ENCODE data around the gene RELT. TPM values are rescaled to one million over a fixed set of nuclear protein-coding genes. Genes with fewer than 3 reads are reported as not detected.

The RELT gene
- total RNA-seq, 1 experiment from 2014 or later = 13.8 TPM

DNA sequence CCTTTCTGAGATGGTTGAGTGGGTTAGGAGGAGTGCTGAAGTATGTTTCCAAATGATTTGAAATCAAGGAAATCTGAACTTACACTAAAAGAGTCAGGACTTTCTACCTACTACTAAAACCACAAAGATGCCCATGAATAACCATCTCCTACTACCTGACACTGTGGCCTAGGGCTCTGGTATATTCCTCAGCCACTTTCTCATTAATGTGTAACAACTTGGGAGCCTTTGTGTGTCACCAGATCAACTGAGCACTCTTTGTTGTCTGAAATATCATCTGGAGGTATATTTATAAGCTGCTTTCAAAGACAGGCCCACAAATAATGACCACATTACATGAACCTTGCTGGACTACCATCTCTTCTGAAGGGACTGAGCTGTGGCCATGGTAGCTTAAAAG is 43.9 kb downstream of the RELT start:
- no peaks in the 10 kb centered on the region for H3K9me3 ChIP-seq (ENCODE audit: control insufficient read depth in 1 of 2, insufficient read depth in 1 of 2, low read depth in 1 of 2, low read length in 2 of 2)
- RAD21 ChIA-PET (ENCODE audit: low non-redundant PET in 1 of 2, low total read pairs in 2 of 2, uncharacterized antibody in 2 of 2, unreplicated experiment in 2 of 2) = no interaction called here
- CTCF ChIA-PET = no interaction called here

More for the DNA sequence above, 43.9 kb downstream of the RELT start:
- no peak for ATAC-seq
- Histone ChIP-seq H3K9me2 (ENCODE audit: insufficient read depth) (no peaks in the 10 kb centered on the region), H3K36me3 (ENCODE audit: control insufficient read depth in 1 of 2, insufficient read depth in 2 of 2, low read length in 2 of 2) (no peaks in the 10 kb centered on the region), H3K4me2 (ENCODE audit: low read length) (no peak overlapping the region), H3K79me2 (ENCODE audit: insufficient read depth, low read length) (no peaks in the 10 kb centered on the region), H3K27me3 (ENCODE audit: insufficient read depth, low read length) (no peaks in the 10 kb centered on the region), H3K9ac (ENCODE audit: low read length) (no peak overlapping the region), H4K20me1 (ENCODE audit: insufficient read depth) (no peaks in the 10 kb centered on the region), H3K4me3 (replicated peaks in 1 of 2; ENCODE audit: low read depth in 1 of 2, low read length in 2 of 2) (no peak overlapping the region), H3K4me1 (ENCODE audit: control insufficient read depth in 1 of 2, insufficient read depth in 2 of 2, low read length in 2 of 2) (peaks cover 0 to 4% of the 10 kb centered on the region in 2 experiments; a peak in 1 of 4 replicates), H2AFZ (ENCODE audit: low read depth, low read length, poor library complexity, severe bottlenecking) (no peak overlapping the region), H3K27ac (ENCODE audit: low read depth, low read length) (no peak overlapping the region)
- TF ChIP-seq YY1 (IDR thresholded peaks at IDR 0.05; ENCODE audit: extremely low read depth, insufficient replicate concordance, low read depth, low read length) (no peak), CTCF (IDR thresholded peaks at IDR 0.05 in 2 of 3, conservative IDR thresholded peaks at IDR 0.05 in 1 of 3; ENCODE audit: borderline replicate concordance in 1 of 3, insufficient read depth in 1 of 3, low read depth in 2 of 3, low read length in 2 of 3) (no peak), FOSL1 (IDR thresholded peaks at IDR 0.05; ENCODE audit: low read depth) (no peak)
- TF ChIP-seq, protein P1, sequence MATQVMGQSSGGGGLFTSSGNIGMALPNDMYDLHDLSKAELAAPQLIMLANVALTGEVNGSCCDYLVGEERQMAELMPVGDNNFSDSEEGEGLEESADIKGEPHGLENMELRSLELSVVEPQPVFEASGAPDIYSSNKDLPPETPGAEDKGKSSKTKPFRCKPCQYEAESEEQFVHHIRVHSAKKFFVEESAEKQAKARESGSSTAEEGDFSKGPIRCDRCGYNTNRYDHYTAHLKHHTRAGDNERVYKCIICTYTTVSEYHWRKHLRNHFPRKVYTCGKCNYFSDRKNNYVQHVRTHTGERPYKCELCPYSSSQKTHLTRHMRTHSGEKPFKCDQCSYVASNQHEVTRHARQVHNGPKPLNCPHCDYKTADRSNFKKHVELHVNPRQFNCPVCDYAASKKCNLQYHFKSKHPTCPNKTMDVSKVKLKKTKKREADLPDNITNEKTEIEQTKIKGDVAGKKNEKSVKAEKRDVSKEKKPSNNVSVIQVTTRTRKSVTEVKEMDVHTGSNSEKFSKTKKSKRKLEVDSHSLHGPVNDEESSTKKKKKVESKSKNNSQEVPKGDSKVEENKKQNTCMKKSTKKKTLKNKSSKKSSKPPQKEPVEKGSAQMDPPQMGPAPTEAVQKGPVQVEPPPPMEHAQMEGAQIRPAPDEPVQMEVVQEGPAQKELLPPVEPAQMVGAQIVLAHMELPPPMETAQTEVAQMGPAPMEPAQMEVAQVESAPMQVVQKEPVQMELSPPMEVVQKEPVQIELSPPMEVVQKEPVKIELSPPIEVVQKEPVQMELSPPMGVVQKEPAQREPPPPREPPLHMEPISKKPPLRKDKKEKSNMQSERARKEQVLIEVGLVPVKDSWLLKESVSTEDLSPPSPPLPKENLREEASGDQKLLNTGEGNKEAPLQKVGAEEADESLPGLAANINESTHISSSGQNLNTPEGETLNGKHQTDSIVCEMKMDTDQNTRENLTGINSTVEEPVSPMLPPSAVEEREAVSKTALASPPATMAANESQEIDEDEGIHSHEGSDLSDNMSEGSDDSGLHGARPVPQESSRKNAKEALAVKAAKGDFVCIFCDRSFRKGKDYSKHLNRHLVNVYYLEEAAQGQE (IDR thresholded peaks at IDR 0.05; ENCODE audit: low read depth) = no peak
- no peak for DNase-seq (ENCODE audit: low read depth, low spot score)
- BruUV-seq (replicated peaks) = no TSS peak
- intact Hi-C loops (cut with micrococcal nuclease) = no loop called here
- POLR2A ChIA-PET = no interaction called here
